Gastrocnemius medialis (tissue), 4 donors: ENCODE results near the gene HSFX4.
"Not testable (repeated sequence)": the region's sequence is repeated elsewhere in the genome, so short reads cannot be mapped to it uniquely, and the experiment has no call there.

Source experiments
- CTCF ChIP-seq, 5 experiments: fragments of 450-650 bp in 3 of 5; fragments of 200-600 bp in 2 of 5; sonication (generic) in 2 of 5; IDR thresholded peaks in 4 of 5; conservative IDR thresholded peaks in 1 of 5; 1 replicate in 4 of 5; 2 replicates in 1 of 5; pipeline ENCODE4 v1.5.1; 2016 to 2019; ENCODE audit warnings: antibody characterized with exemption in 5 of 5, mild to moderate bottlenecking in 3 of 5, moderate library complexity in 3 of 5
- POLR2A ChIP-seq, 2 donors: fragments of 450-650 bp; IDR thresholded peaks; one replicate each; pipeline ENCODE4 v1.6.1; 2017; ENCODE audit warnings: antibody characterized with exemption in 2 of 2, mild to moderate bottlenecking in 2 of 2, moderate library complexity in 2 of 2

DNA sequence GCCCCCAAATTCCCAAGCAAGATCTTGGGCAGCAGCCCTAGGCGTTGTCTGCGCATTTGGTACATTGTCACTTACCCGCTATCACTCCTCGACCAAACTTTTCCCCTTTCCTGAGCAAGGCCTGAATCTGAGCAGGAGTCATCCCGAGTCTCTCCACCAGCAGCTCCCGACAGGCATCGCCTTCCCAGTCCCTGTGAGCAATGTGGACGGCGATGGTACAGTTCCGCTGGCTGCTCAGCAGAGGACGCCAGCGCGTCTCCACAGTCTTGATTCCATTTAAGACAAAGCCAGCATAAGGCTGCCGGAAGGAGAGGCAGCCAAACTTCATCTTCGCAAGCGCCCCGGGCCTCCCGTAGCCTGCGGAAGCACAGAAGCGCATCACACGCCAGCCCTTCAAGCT, 4.2 kb downstream of the HSFX4 start:
- not testable (repeated sequence) for TF ChIP-seq POLR2A (IDR thresholded peaks at IDR 0.05); CTCF (IDR thresholded peaks at IDR 0.05 in 4 of 5, conservative IDR thresholded peaks at IDR 0.05 in 1 of 5)
